ENCODE results near the gene S100A2. TPM values are rescaled to one million over a fixed set of nuclear protein-coding genes. Genes with fewer than 3 reads are reported as not detected.

Gene S100A2
- total RNA-seq (1 to 10 TPM in 1 of 2 donors, not detected in 1; 1.2 TPM), polyA plus RNA-seq (ENCODE audit: insufficient read length in 2 of 2) (under 1 TPM; 0.40 to 0.81 TPM)
- long read RNA-seq, donor 1, partial matches to known transcripts: 0 of 1 reads
- long read RNA-seq, donor 1, other reads (novel, unspliced or antisense): 0 of 1 reads
- long read RNA-seq, donor 2: 0 reads
- long read RNA-seq, donor 3: 0 reads
- long read RNA-seq, donor 4, partial matches to known transcripts: 0 of 2 reads
- long read RNA-seq, donor 4, other reads (novel, unspliced or antisense): 0 of 2 reads

DNA sequence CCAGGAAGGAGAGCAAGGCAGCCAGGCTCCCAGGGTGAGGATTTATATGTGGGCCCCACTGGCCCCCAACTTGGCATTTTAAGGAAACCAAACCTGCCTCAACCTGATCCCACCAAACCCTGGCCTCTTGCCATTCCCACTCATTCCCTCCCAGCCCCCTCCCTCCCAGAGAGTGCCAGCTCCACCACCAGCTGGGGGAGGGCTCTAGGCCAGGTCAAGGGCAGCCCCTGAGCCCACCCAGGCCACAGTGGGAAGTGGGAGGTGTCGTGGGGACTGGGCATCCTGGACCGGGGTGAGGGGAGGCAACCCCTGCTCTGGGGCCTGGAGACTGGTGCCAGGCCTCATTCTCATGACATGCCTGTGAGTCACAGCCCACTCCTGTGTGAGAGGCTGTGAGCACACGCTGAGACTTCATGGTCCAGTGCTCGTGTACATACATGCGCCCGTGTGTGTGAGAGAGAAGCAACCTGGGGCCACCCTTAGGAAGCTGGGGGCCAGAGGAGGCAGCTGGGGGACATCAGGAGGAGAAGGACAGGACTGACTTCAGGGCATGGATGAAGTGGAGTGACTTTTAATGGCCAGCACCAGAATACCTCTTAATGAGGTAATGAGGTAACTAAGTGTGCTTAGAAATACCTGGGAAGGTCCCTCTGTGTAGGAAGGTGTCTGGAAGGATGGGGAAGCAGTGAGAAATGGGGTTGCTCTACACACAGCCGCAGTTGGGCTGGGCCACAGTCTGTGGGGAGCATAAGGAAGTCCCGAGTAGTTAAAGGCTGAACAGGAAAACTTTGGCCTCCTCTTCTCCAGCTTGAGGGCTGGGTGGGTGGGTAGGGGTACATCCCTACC, at the start of gene S100A2:
S100A2 (minus strand) TSS at position 316 of the 846 bp plus-strand sequence. CDS start 1,967 bp downstream, outside the sequence.
- Histone ChIP-seq H3K27me3 (ENCODE audit: control insufficient read depth, insufficient read depth, low read length) (no peaks in the 10 kb centered on the region), H3K4me1 (ENCODE audit: control insufficient read depth, insufficient read depth, low read length) (peaks cover 34% of the 10 kb centered on the region), H3K4me3 (ENCODE audit: low read depth, low read length) (no peak within 1 kb of the TSS), H3K9me3 (ENCODE audit: control insufficient read depth, insufficient read depth, low read length) (no peaks in the 10 kb centered on the region), H3K27ac (ENCODE audit: low read depth, low read length) (peak within 1 kb of the TSS; percentile 54), H3K36me3 (ENCODE audit: control insufficient read depth, insufficient read depth, low read length) (no peaks in the 10 kb centered on the region)
- 89% methylated on average over 7 of the region's 8 CpGs for WGBS (ENCODE audit: insufficient coverage)
- DNase-seq (ENCODE audit: low read depth in 4 of 6, low spot score in 6 of 6): no peak

GRCh38 chr1:153615406-153615805, 49.8 kb upstream of the S100A2 start:
- H3K4me3 ChIP-seq (ENCODE audit: low read depth, low read length): no peak overlapping the region
- no peaks in the 10 kb centered on the region for H3K9me3 ChIP-seq (ENCODE audit: control insufficient read depth, insufficient read depth, low read length)
- H3K27me3 ChIP-seq (ENCODE audit: control insufficient read depth, insufficient read depth, low read length): no peaks in the 10 kb centered on the region
- peaks cover 30% of the 10 kb centered on the region for H3K4me1 ChIP-seq (ENCODE audit: control insufficient read depth, insufficient read depth, low read length)
- no peak for DNase-seq (ENCODE audit: low read depth in 4 of 6, low spot score in 6 of 6)
- peaks cover 4% of the 10 kb centered on the region for H3K36me3 ChIP-seq (ENCODE audit: control insufficient read depth, insufficient read depth, low read length)
- H3K27ac ChIP-seq (ENCODE audit: low read depth, low read length): no peak overlapping the region
- 80% methylated on average over 1 of the region's 2 CpGs for WGBS (ENCODE audit: insufficient coverage)

DNA sequence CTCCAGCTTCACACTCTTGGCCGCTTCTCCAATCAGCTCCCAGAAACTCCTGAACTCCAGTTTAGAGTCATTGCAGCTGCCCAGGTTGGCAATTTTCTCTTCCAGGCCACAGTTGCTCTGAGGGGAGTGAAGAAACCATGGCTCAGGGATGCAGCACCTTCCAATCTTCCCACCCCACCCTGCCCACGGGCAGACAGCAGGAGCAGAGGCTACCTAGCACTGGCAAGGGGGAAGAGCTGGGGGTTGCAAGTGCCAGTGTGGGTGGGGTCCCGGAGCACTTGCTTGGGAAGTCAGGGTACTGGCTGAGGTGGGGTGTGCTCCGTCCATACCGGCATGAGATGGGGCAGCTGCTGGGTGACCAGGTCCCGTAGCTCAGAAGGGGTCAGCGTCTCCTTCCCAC, 49.3 kb upstream of the S100A2 start:
- 80% methylated on average over 1 of the region's 7 CpGs for WGBS (ENCODE audit: insufficient coverage)
- H3K36me3 ChIP-seq (ENCODE audit: control insufficient read depth, insufficient read depth, low read length): no peaks in the 10 kb centered on the region

GRCh38 chr1:153614189-153614900, 48.7 kb upstream of the S100A2 start:
- H3K4me1 ChIP-seq (ENCODE audit: control insufficient read depth, insufficient read depth, low read length): peaks cover 39% of the 10 kb centered on the region
- no peak overlapping the region for H3K27ac ChIP-seq (ENCODE audit: low read depth, low read length)
- no peaks in the 10 kb centered on the region for H3K9me3 ChIP-seq (ENCODE audit: control insufficient read depth, insufficient read depth, low read length)
- H3K27me3 ChIP-seq (ENCODE audit: control insufficient read depth, insufficient read depth, low read length): no peaks in the 10 kb centered on the region
- no peaks in the 10 kb centered on the region for H3K36me3 ChIP-seq (ENCODE audit: control insufficient read depth, insufficient read depth, low read length)
- DNase-seq (ENCODE audit: low read depth in 4 of 6, low spot score in 6 of 6): no peak
- H3K4me3 ChIP-seq (ENCODE audit: low read depth, low read length): no peak overlapping the region
- 86% methylated on average over 2 of the region's 2 CpGs for WGBS (ENCODE audit: insufficient coverage)

More for the DNA sequence above, 49.3 kb upstream of the S100A2 start:
- no peaks in the 10 kb centered on the region for H3K27me3 ChIP-seq (ENCODE audit: control insufficient read depth, insufficient read depth, low read length)
- no peaks in the 10 kb centered on the region for H3K9me3 ChIP-seq (ENCODE audit: control insufficient read depth, insufficient read depth, low read length)
- H3K27ac ChIP-seq (ENCODE audit: low read depth, low read length): no peak overlapping the region
- no peak for DNase-seq (ENCODE audit: low read depth in 4 of 6, low spot score in 6 of 6)
- H3K4me1 ChIP-seq (ENCODE audit: control insufficient read depth, insufficient read depth, low read length): peaks cover 34% of the 10 kb centered on the region
- no peak overlapping the region for H3K4me3 ChIP-seq (ENCODE audit: low read depth, low read length)

DNA sequence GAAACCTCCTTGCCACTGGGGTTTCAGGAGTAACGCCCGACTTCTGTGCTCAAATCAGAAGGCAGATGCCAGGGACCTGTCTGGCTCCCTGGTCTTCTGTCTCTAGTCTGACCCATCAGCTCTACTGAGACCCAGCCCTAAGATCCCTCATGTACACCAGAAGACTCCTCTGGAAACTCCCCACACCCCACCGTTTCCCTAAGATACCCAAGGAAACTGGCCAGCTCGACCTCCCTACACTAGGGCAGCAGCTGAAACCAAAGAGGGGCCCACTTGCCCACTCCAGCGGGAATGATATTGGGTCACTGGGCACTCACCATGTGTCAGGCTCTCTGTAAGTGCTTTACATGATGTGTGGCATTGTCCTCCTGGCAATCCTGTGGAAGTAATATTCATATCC, 47.8 kb upstream of the S100A2 start:
- DNase-seq (ENCODE audit: low read depth in 4 of 6, low spot score in 6 of 6): no peak
- 83% methylated on average over 3 of the region's 5 CpGs for WGBS (ENCODE audit: insufficient coverage)
- Histone ChIP-seq H3K27me3 (ENCODE audit: control insufficient read depth, insufficient read depth, low read length) (no peaks in the 10 kb centered on the region), H3K4me1 (ENCODE audit: control insufficient read depth, insufficient read depth, low read length) (peaks cover 48% of the 10 kb centered on the region), H3K4me3 (ENCODE audit: low read depth, low read length) (no peak overlapping the region), H3K9me3 (ENCODE audit: control insufficient read depth, insufficient read depth, low read length) (no peaks in the 10 kb centered on the region), H3K27ac (ENCODE audit: low read depth, low read length) (no peak overlapping the region), H3K36me3 (ENCODE audit: control insufficient read depth, insufficient read depth, low read length) (peaks cover 4% of the 10 kb centered on the region)

- peaks cover 9% of the 10 kb centered on the region for H3K36me3 ChIP-seq (ENCODE audit: control insufficient read depth, insufficient read depth, low read length)
- peak within 1 kb of the TSS; percentile 82 for H3K27ac ChIP-seq (ENCODE audit: low read depth, low read length)
- no peaks in the 10 kb centered on the region for H3K27me3 ChIP-seq (ENCODE audit: control insufficient read depth, insufficient read depth, low read length)
- WGBS (ENCODE audit: insufficient coverage): 32% methylated on average over 6 of the region's 9 CpGs
- peak in 2 of 6 donors; percentile 38 to 71 for DNase-seq (ENCODE audit: low read depth in 4 of 6, low spot score in 6 of 6)
- H3K4me1 ChIP-seq (ENCODE audit: control insufficient read depth, insufficient read depth, low read length): peaks cover 54% of the 10 kb centered on the region
- no peaks in the 10 kb centered on the region for H3K9me3 ChIP-seq (ENCODE audit: control insufficient read depth, insufficient read depth, low read length)
- H3K4me3 ChIP-seq (ENCODE audit: low read depth, low read length): peak within 1 kb of the TSS; percentile 43
Measured at GRCh38 chr1:153612755-153613331, 47.2 kb upstream of the S100A2 start, which contains the start of gene S100A16. TSS of gene S100A16 (minus strand) at chr1:153613137. CDS start at chr1:153608151, 4,986 bp downstream.

DNA sequence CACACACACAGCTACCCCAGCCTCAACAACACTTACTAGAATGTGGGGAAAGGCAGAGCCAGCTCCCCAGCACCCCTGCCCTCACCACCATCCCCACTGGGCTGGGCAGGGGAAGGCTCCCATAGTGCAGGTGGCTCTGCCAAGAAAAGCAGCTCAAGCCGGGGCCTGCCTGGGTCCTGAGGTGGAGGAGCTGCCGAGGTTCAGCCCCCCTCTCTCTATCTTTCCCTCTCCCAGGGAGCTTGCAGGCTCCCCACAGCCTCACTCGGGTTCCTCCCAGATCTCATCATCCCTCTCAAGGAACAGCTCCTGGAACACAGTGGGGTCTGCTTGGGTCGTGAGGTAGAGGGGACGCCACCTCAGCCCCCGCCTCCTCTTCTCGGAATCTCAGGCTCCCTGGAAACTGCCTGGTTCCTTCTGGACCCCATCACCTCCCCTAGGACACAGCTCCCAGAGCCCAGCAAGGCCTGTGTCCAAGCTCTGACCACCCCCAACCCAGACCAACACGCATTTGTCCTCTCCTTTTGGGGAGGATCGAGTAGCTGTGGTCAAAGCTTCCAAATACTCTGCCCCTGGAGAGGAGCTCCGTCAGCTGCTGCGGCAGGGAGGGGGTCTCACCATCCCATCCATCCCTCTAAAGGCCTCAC, 46.6 kb upstream of the S100A2 start:
- WGBS (ENCODE audit: insufficient coverage): 39% methylated on average over 9 of the region's 11 CpGs
- no peaks in the 10 kb centered on the region for H3K9me3 ChIP-seq (ENCODE audit: control insufficient read depth, insufficient read depth, low read length)
- DNase-seq (ENCODE audit: low read depth in 4 of 6, low spot score in 6 of 6): peak in 1 of 6 donors; percentile 39
- H3K36me3 ChIP-seq (ENCODE audit: control insufficient read depth, insufficient read depth, low read length): peaks cover 15% of the 10 kb centered on the region
- peak overlapping the region; percentile 82 for H3K27ac ChIP-seq (ENCODE audit: low read depth, low read length)
- H3K4me1 ChIP-seq (ENCODE audit: control insufficient read depth, insufficient read depth, low read length): peaks cover 56% of the 10 kb centered on the region
- no peaks in the 10 kb centered on the region for H3K27me3 ChIP-seq (ENCODE audit: control insufficient read depth, insufficient read depth, low read length)
- H3K4me3 ChIP-seq (ENCODE audit: low read depth, low read length): peak overlapping the region; percentile 43

GRCh38 chr1:153611356-153611755, 45.7 kb upstream of the S100A2 start:
- Histone ChIP-seq H3K27ac (ENCODE audit: low read depth, low read length) (peak overlapping the region; percentile 82), H3K36me3 (ENCODE audit: control insufficient read depth, insufficient read depth, low read length) (peaks cover 22% of the 10 kb centered on the region), H3K9me3 (ENCODE audit: control insufficient read depth, insufficient read depth, low read length) (no peaks in the 10 kb centered on the region), H3K4me1 (ENCODE audit: control insufficient read depth, insufficient read depth, low read length) (peaks cover 50% of the 10 kb centered on the region), H3K4me3 (ENCODE audit: low read depth, low read length) (peak overlapping the region; percentile 43), H3K27me3 (ENCODE audit: control insufficient read depth, insufficient read depth, low read length) (no peaks in the 10 kb centered on the region)
- WGBS (ENCODE audit: insufficient coverage): 71% methylated on average over 1 of the region's 1 CpG
- no peak for DNase-seq (ENCODE audit: low read depth in 4 of 6, low spot score in 6 of 6)
